Stimulated activated memory B cell treated with anti-CD40 and anti-IgM and Interleukin-4, amounts not matched to agents 10 μg/mL and 1 μg/mL and 100 μg/mL, for 72 hours (primary cell): ENCODE data around the gene HABP4.

ENCODE experiments used
- ATAC-seq: fragments of 150-1000 bp; cut with Tn5 transposase; 2 replicates; pipeline ENCODE4 v1.10.0; 2021
- H3K27ac Mint-ChIP-seq: one replicate; pipeline ENCODE4 v1.8.0; 2022; ENCODE audit warnings: mild to moderate bottlenecking, mixed read lengths
- H3K27me3 Mint-ChIP-seq: one replicate; pipeline ENCODE4 v1.8.0; 2022; ENCODE audit warnings: mixed read lengths
- H3K36me3 Mint-ChIP-seq: one replicate; pipeline ENCODE4 v1.8.0; 2022; ENCODE audit warnings: mixed read lengths
- H3K4me1 Mint-ChIP-seq: one replicate; pipeline ENCODE4 v1.8.0; 2022; ENCODE audit warnings: mixed read lengths
- H3K4me3 Mint-ChIP-seq: one replicate; pipeline ENCODE4 v1.8.0; 2022; ENCODE audit warnings: mild to moderate bottlenecking, moderate library complexity, mixed read lengths
- H3K9me3 Mint-ChIP-seq: one replicate; pipeline ENCODE4 v1.8.0; 2022; ENCODE audit warnings: mixed read lengths

HABP4 gene

GRCh38 chr9:96509026-96509425, 59.1 kb downstream of the HABP4 start:
- Mint-ChIP-seq H3K36me3 (peaks cover 29% of the 10 kb centered on the region), H3K4me3 (no peak overlapping the region), H3K4me1 (no peaks in the 10 kb centered on the region), H3K27me3 (no peaks in the 10 kb centered on the region), H3K27ac (no peak overlapping the region), H3K9me3 (no peaks in the 10 kb centered on the region)
- no peak for ATAC-seq

- no peaks in the 10 kb centered on the region for H3K27me3 Mint-ChIP-seq
- H3K4me1 Mint-ChIP-seq = no peaks in the 10 kb centered on the region
- no peak overlapping the region for H3K4me3 Mint-ChIP-seq
- ATAC-seq = no peak
- H3K27ac Mint-ChIP-seq = no peak overlapping the region
- no peaks in the 10 kb centered on the region for H3K9me3 Mint-ChIP-seq
- H3K36me3 Mint-ChIP-seq = peaks cover 30% of the 10 kb centered on the region
Observed at GRCh38 chr9:96509848-96510247, 59.9 kb downstream of the HABP4 start.

- Mint-ChIP-seq H3K4me3 (no peak overlapping the region), H3K4me1 (no peaks in the 10 kb centered on the region), H3K27ac (no peak overlapping the region), H3K9me3 (no peaks in the 10 kb centered on the region), H3K36me3 (peaks cover 32% of the 10 kb centered on the region), H3K27me3 (no peaks in the 10 kb centered on the region)
- ATAC-seq = no peak
Observed at GRCh38 chr9:96510258-96510657, 60.3 kb downstream of the HABP4 start.

GRCh38 chr9:96512240-96512639, 62.3 kb downstream of the HABP4 start:
- H3K36me3 Mint-ChIP-seq = peaks cover 32% of the 10 kb centered on the region
- H3K4me3 Mint-ChIP-seq = no peak overlapping the region
- no peaks in the 10 kb centered on the region for H3K4me1 Mint-ChIP-seq
- no peaks in the 10 kb centered on the region for H3K9me3 Mint-ChIP-seq
- H3K27ac Mint-ChIP-seq = no peak overlapping the region
- no peaks in the 10 kb centered on the region for H3K27me3 Mint-ChIP-seq
- ATAC-seq = no peak

GRCh38 chr9:96513622-96514021, 63.7 kb downstream of the HABP4 start:
- Mint-ChIP-seq H3K27ac (no peak overlapping the region), H3K4me3 (no peak overlapping the region), H3K4me1 (no peaks in the 10 kb centered on the region), H3K9me3 (no peaks in the 10 kb centered on the region), H3K27me3 (no peaks in the 10 kb centered on the region), H3K36me3 (peaks cover 27% of the 10 kb centered on the region)
- no peak for ATAC-seq

GRCh38 chr9:96514108-96514799, 64.3 kb downstream of the HABP4 start:
- Mint-ChIP-seq H3K4me1 (no peaks in the 10 kb centered on the region), H3K4me3 (no peak overlapping the region), H3K27ac (no peak overlapping the region), H3K9me3 (no peaks in the 10 kb centered on the region), H3K27me3 (no peaks in the 10 kb centered on the region), H3K36me3 (peaks cover 22% of the 10 kb centered on the region)
- no peak for ATAC-seq

- H3K4me3 Mint-ChIP-seq = no peak overlapping the region
- no peak for ATAC-seq
- H3K36me3 Mint-ChIP-seq = peaks cover 19% of the 10 kb centered on the region
- H3K27ac Mint-ChIP-seq = no peak overlapping the region
- H3K9me3 Mint-ChIP-seq = no peaks in the 10 kb centered on the region
- H3K4me1 Mint-ChIP-seq = no peaks in the 10 kb centered on the region
- no peaks in the 10 kb centered on the region for H3K27me3 Mint-ChIP-seq
Observed at GRCh38 chr9:96514800-96515158, 64.8 kb downstream of the HABP4 start.

GRCh38 chr9:96515621-96516470, 65.9 kb downstream of the HABP4 start:
- Mint-ChIP-seq H3K36me3 (peaks cover 22% of the 10 kb centered on the region), H3K27me3 (no peaks in the 10 kb centered on the region), H3K27ac (no peak overlapping the region), H3K4me3 (no peak overlapping the region), H3K9me3 (no peaks in the 10 kb centered on the region), H3K4me1 (no peaks in the 10 kb centered on the region)
- no peak for ATAC-seq

GRCh38 chr9:96519095-96519494, 69.1 kb downstream of the HABP4 start:
- H3K9me3 Mint-ChIP-seq = no peaks in the 10 kb centered on the region
- no peaks in the 10 kb centered on the region for H3K27me3 Mint-ChIP-seq
- peaks cover 30% of the 10 kb centered on the region for H3K36me3 Mint-ChIP-seq
- no peak overlapping the region for H3K4me3 Mint-ChIP-seq
- ATAC-seq = no peak
- H3K27ac Mint-ChIP-seq = no peak overlapping the region
- no peaks in the 10 kb centered on the region for H3K4me1 Mint-ChIP-seq

GRCh38 chr9:96519787-96520186, 69.8 kb downstream of the HABP4 start:
- Mint-ChIP-seq H3K36me3 (peaks cover 29% of the 10 kb centered on the region), H3K4me1 (no peaks in the 10 kb centered on the region), H3K4me3 (no peak overlapping the region), H3K27ac (no peak overlapping the region), H3K27me3 (no peaks in the 10 kb centered on the region), H3K9me3 (no peaks in the 10 kb centered on the region)
- no peak for ATAC-seq

GRCh38 chr9:96522366-96522765, 72.4 kb downstream of the HABP4 start:
- no peaks in the 10 kb centered on the region for H3K27me3 Mint-ChIP-seq
- no peak for ATAC-seq
- no peaks in the 10 kb centered on the region for H3K4me1 Mint-ChIP-seq
- H3K4me3 Mint-ChIP-seq = no peak overlapping the region
- H3K27ac Mint-ChIP-seq = no peak overlapping the region
- H3K36me3 Mint-ChIP-seq = peaks cover 37% of the 10 kb centered on the region
- no peaks in the 10 kb centered on the region for H3K9me3 Mint-ChIP-seq

- Mint-ChIP-seq H3K9me3 (no peaks in the 10 kb centered on the region), H3K27me3 (no peaks in the 10 kb centered on the region), H3K4me3 (no peak overlapping the region), H3K27ac (no peak overlapping the region), H3K36me3 (peaks cover 44% of the 10 kb centered on the region), H3K4me1 (no peaks in the 10 kb centered on the region)
- ATAC-seq = no peak
Observed at GRCh38 chr9:96523374-96523773, 73.4 kb downstream of the HABP4 start.

- Mint-ChIP-seq H3K36me3 (peaks cover 44% of the 10 kb centered on the region), H3K27me3 (no peaks in the 10 kb centered on the region), H3K27ac (no peak overlapping the region), H3K9me3 (no peaks in the 10 kb centered on the region), H3K4me1 (no peaks in the 10 kb centered on the region), H3K4me3 (no peak overlapping the region)
- no peak for ATAC-seq
Observed at GRCh38 chr9:96524045-96524444, 74.1 kb downstream of the HABP4 start.

GRCh38 chr9:96524764-96525163, 74.8 kb downstream of the HABP4 start:
- no peaks in the 10 kb centered on the region for H3K4me1 Mint-ChIP-seq

GRCh38 chr9:96532173-96532572, 82.2 kb downstream of the HABP4 start:
- Mint-ChIP-seq H3K4me3 (no peak overlapping the region), H3K27me3 (no peaks in the 10 kb centered on the region), H3K9me3 (peaks cover 4% of the 10 kb centered on the region), H3K4me1 (no peaks in the 10 kb centered on the region), H3K36me3 (peaks cover 35% of the 10 kb centered on the region), H3K27ac (no peak overlapping the region)
- no peak for ATAC-seq

More at GRCh38 chr9:96524764-96525163, 74.8 kb downstream of the HABP4 start:
- ATAC-seq = no peak
- H3K9me3 Mint-ChIP-seq = no peaks in the 10 kb centered on the region
- H3K27ac Mint-ChIP-seq = no peak overlapping the region
- H3K4me3 Mint-ChIP-seq = no peak overlapping the region
- peaks cover 42% of the 10 kb centered on the region for H3K36me3 Mint-ChIP-seq
- no peaks in the 10 kb centered on the region for H3K27me3 Mint-ChIP-seq

- Mint-ChIP-seq H3K27me3 (no peaks in the 10 kb centered on the region), H3K9me3 (no peaks in the 10 kb centered on the region), H3K27ac (no peak overlapping the region), H3K4me3 (no peak overlapping the region), H3K36me3 (peaks cover 11% of the 10 kb centered on the region), H3K4me1 (no peaks in the 10 kb centered on the region)
- ATAC-seq = no peak
Observed at GRCh38 chr9:96540106-96540505, 90.1 kb downstream of the HABP4 start.
